GM12801 (cell line): ENCODE data around the gene PRELID3B.

Source experiments
- CTCF ChIP-seq: IDR thresholded peaks from one replicate; pipeline ENCODE4 v1.5.1; 2011; ENCODE audit warnings: control low read depth; ENCODE audit not compliant: insufficient read length; ENCODE audit errors: extremely low read depth

PRELID3B gene

GRCh38 chr20:58986968-58987517 is 55.5 kb downstream of the PRELID3B start:
- TF ChIP-seq CTCF, result no peak

GRCh38 chr20:58986286-58986967 is 56.2 kb downstream of the PRELID3B start:
- no peak for TF ChIP-seq CTCF

GRCh38 chr20:58985656-58986055 is 56.9 kb downstream of the PRELID3B start:
- no peak for TF ChIP-seq CTCF

- TF ChIP-seq CTCF, result no peak
Measured at GRCh38 chr20:58984691-58985090, 57.9 kb downstream of the PRELID3B start.
